ENCODE measurements around the gene TNIP1.

DNA sequence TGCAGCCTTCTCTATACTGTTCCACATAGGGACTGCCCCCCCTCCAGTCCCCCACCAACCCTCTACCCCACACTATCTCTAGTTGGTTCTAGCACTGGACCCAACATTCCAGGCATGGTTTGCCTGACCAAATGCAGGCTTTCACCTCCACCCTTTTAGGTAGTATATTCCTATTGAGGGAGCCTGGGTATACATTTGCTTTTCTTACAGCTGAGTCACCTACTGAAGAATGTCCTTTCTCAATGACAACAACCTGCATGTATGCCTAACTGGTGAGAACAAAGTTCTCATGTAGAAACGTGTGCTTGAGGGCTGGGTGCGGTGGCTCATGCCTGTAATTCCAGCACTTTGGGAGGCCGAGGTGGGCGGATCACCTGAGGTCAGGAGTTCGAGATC is 8.2 kb downstream of the TNIP1 start:
- TF ChIP-seq CTCF (conservative IDR thresholded peaks at IDR 0.05; ENCODE audit: low read length) (no peak), EZH2phosphoT487 (IDR thresholded peaks at IDR 0.05; ENCODE audit: borderline replicate concordance, low read depth, low read length) (no peak)
